Suprapubic skin (tissue), 4 donors: ENCODE measurements around the gene PXYLP1. TPM values are rescaled to one million over a fixed set of nuclear protein-coding genes. Genes with fewer than 3 reads are reported as not detected.

Source experiments
- DNase-seq, 2 donors: peaks; one replicate each; pipeline ENCODE4 v3.0.0-alpha.2; 2019; ENCODE audit warnings: low spot score in 2 of 2
- H3K27ac ChIP-seq: fragments of 200-600 bp; sonication (generic); one replicate; pipeline ENCODE4 v1.5.1; 2019
- H3K27me3 ChIP-seq: fragments of 200-600 bp; sonication (generic); one replicate; pipeline ENCODE4 v1.5.1; 2019
- H3K36me3 ChIP-seq: fragments of 200-600 bp; sonication (generic); one replicate; pipeline ENCODE4 v1.5.1; 2019
- H3K4me1 ChIP-seq: fragments of 200-600 bp; sonication (generic); one replicate; pipeline ENCODE4 v1.5.1; 2019
- H3K4me3 ChIP-seq: fragments of 200-600 bp; sonication (generic); one replicate; pipeline ENCODE4 v1.5.1; 2019; ENCODE audit warnings: mild to moderate bottlenecking
- H3K9me3 ChIP-seq: fragments of 200-600 bp; sonication (generic); one replicate; pipeline ENCODE4 v1.5.1; 2019
- EP300 ChIP-seq: sonication (generic); formaldehyde crosslinking; IDR thresholded peaks from one replicate; pipeline ENCODE4 v1.6.1; 2017; ENCODE audit warnings: antibody characterized with exemption
- POLR2A ChIP-seq, 2 donors: fragments of 450-650 bp; IDR thresholded peaks; one replicate each; pipeline ENCODE4 v1.6.1; 2017; ENCODE audit warnings: antibody characterized with exemption in 2 of 2, mild to moderate bottlenecking in 2 of 2, moderate library complexity in 2 of 2
- POLR2AphosphoS5 ChIP-seq, 3 donors: sonication (generic); formaldehyde crosslinking; IDR thresholded peaks; one replicate each; pipeline ENCODE4 v1.6.1; 2017; ENCODE audit warnings: antibody characterized with exemption in 3 of 3
- WGBS: methylation state at CpG from one replicate; pipeline ENCODE4 v1.1.5; 2018; 5-methylcytosine and 5-hydroxymethylcytosine counted together
- total RNA-seq, 4 donors: library from RNA; depleted of rRNA; stranded (reverse); fragments of >200 nt; gene quantifications; one replicate each; pipeline ENCODE4 v1.1.0, GENCODE V29; 2016
- TF ChIP-seq, protein P1 (sequence below), 2 donors: fragments of 200-600 bp in 1 of 2; fragments of 450-650 bp in 1 of 2; sonication (generic) in 1 of 2; IDR thresholded peaks; one replicate each; pipeline ENCODE4 v1.5.1; 2016 to 2019; ENCODE audit warnings: antibody characterized with exemption in 2 of 2, mild to moderate bottlenecking in 1 of 2, moderate library complexity in 1 of 2

The PXYLP1 gene
- total RNA-seq, 4 donors from 2014 or later = 6.7 to 11.8 (median 9.5) TPM

DNA sequence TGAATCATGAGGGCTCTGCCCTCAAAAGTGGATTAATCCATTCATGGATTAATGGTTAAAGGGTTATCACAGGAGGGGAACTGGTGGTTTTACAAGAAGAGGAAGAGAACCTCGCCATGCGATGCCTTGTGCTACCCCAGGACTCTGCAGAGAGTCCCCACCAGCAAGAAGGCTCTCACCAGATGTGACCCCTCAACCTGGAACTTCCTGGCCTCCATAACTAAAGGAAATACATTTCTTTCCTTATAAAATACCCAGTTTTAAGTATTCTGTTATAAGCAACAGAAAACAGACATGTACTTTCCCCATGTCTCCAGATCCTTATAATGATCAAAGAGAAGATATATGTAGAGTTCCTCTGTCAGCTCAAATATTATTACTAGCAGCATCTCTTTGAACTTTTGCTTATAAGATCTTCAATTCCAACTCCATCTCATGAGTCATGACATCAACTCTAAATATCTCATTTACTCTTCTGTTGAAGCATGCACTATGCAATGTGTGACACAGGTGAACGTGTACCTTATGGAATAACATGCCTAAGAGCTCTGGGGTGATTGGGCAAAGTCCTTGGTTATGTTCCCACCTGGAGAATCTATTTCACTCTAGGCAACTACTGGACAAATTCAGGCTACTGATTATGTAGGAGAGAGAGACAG lies 99.2 kb downstream of the PXYLP1 start:
- Histone ChIP-seq H3K4me1 (peaks cover 10% of the 10 kb centered on the region), H3K36me3 (no peaks in the 10 kb centered on the region), H3K27me3 (no peaks in the 10 kb centered on the region), H3K9me3 (no peaks in the 10 kb centered on the region), H3K27ac (no peak overlapping the region), H3K4me3 (no peak overlapping the region)
- 88% methylated on average over 3 of the region's 3 CpGs for WGBS
- no peak for DNase-seq
- TF ChIP-seq EP300 (no peak), POLR2A (IDR thresholded peaks at IDR 0.05) (no peak), POLR2AphosphoS5 (IDR thresholded peaks at IDR 0.05) (no peak)
- TF ChIP-seq, protein P1, sequence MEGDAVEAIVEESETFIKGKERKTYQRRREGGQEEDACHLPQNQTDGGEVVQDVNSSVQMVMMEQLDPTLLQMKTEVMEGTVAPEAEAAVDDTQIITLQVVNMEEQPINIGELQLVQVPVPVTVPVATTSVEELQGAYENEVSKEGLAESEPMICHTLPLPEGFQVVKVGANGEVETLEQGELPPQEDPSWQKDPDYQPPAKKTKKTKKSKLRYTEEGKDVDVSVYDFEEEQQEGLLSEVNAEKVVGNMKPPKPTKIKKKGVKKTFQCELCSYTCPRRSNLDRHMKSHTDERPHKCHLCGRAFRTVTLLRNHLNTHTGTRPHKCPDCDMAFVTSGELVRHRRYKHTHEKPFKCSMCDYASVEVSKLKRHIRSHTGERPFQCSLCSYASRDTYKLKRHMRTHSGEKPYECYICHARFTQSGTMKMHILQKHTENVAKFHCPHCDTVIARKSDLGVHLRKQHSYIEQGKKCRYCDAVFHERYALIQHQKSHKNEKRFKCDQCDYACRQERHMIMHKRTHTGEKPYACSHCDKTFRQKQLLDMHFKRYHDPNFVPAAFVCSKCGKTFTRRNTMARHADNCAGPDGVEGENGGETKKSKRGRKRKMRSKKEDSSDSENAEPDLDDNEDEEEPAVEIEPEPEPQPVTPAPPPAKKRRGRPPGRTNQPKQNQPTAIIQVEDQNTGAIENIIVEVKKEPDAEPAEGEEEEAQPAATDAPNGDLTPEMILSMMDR (IDR thresholded peaks at IDR 0.05) = no peak

DNA sequence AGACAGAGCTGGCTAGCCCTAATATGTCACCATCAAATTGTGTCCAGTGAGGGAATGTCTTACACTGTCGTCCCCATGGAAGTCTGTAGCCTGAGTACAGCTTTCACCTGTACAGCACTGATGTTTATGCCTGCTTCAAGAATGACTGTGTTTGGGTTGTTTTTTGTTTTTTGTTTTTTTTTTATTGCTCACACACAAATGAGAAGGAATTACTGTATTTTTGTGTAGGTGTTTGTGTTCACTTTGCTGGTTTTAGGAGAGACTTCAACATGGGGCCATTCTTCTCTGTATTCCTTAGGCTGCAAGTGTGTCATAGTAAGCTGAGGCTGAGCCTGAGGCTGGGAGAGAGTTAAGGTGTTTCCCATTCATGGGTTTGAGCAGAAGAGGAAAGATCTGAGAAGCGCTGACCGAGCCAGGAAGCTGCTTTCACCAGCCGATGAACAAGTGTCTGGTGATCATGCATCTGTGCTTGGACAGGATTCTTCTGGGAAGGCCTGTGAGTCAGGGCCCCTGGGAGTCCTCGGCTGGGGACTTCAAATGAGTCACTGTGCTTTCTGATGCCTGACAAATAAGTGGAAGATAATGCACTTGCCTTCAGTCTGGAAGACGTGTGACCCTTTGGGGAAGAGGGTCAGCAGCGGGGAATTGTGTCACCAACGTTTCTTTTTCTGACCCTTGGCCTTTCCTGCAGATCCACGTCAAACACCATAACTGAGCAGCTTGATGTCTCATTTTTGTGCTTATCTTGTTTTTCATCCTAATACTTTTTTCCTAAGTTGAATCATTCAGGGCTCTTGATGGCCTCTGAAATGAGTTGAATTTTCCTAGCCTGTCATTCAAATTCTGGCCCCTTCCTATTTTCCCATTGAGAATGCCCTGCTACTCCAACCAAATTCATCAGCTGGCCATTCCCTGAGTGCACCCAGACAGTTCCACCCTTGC lies 100.0 kb downstream of the PXYLP1 start:
- 51% methylated on average over 9 of the region's 9 CpGs for WGBS
- Histone ChIP-seq H3K27ac (peak overlapping the region; percentile 62), H3K9me3 (no peaks in the 10 kb centered on the region), H3K4me3 (no peak overlapping the region), H3K36me3 (no peaks in the 10 kb centered on the region), H3K4me1 (peaks cover 10% of the 10 kb centered on the region), H3K27me3 (no peaks in the 10 kb centered on the region)
- no peak for TF ChIP-seq POLR2A (IDR thresholded peaks at IDR 0.05)
- no peak for TF ChIP-seq POLR2AphosphoS5 (IDR thresholded peaks at IDR 0.05)
- TF ChIP-seq, protein P1 (IDR thresholded peaks at IDR 0.05) = no peak
- no peak for TF ChIP-seq EP300
- peak in 1 of 2 donors; percentile 84 for DNase-seq

DNA sequence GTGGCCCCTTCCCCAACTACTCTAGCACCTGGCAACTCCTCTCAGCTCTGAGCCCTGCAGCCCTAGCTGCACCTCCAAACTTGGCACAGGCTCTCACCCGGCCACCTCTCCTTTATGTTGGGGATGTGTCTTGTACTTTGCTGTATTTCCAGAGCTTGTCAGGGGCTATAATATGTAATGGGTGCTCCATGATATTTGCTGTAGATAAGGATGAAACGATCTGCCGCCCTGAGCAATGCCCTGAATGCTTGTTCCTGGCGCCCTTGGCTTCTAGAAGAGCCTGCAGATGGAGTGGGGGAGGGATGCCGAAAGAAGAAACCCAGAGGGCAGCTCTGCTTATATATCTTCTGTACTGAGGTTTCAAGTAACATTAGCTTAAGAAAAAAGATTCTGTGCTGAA lies 100.8 kb downstream of the PXYLP1 start:
- TF ChIP-seq, protein P1 (IDR thresholded peaks at IDR 0.05) = no peak
- TF ChIP-seq EP300 (no peak), POLR2A (IDR thresholded peaks at IDR 0.05) (no peak), POLR2AphosphoS5 (IDR thresholded peaks at IDR 0.05) (no peak)
- Histone ChIP-seq H3K36me3 (no peaks in the 10 kb centered on the region), H3K4me1 (peaks cover 10% of the 10 kb centered on the region), H3K9me3 (no peaks in the 10 kb centered on the region), H3K4me3 (no peak overlapping the region), H3K27me3 (no peaks in the 10 kb centered on the region), H3K27ac (peak overlapping the region; percentile 62)
- DNase-seq = no peak
- 87% methylated on average over 5 of the region's 5 CpGs for WGBS

DNA sequence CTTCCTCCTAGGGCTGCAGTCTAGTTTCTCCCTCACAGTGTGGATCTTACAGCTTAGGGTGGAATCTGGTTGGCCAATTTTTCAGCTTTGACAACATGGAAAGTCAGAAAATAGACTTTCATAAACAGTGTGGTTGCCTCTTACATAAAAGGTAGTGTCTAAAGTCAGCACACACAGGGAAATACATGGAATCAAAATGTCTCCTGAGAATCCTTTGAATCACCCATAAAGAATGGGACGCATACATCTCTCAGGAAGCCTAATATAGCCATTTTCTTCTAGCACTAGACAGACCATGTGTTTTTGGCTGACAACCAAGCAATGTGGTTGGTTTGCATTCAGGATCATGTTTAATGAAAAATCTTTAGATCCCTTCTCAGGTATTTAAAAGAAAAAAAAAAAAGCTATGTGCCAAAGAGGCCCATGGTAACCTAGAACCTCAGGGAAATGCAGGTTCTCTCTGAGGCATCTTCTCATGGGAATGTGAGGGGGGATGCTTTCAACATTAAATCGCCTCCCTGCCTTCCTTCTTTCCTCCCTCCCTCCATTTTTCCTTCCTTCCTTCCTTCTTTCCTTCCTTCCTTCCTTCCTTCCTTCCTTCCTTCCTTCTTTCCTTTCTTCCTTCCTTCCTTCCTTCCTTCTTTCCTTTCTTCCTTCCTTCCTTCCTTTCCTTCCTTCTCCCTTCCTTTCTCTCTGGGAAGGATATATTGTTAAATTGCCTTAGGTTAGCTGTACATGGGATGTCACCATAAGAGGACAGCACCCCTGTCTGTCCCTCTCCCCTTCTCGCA lies 102.4 kb downstream of the PXYLP1 start:
- no peaks in the 10 kb centered on the region for H3K27me3 ChIP-seq

More for the DNA sequence above, 102.4 kb downstream of the PXYLP1 start:
- no peak for DNase-seq
- TF ChIP-seq, protein P1 (IDR thresholded peaks at IDR 0.05) = no peak
- no peak for TF ChIP-seq POLR2A (IDR thresholded peaks at IDR 0.05)
- no peak for TF ChIP-seq POLR2AphosphoS5 (IDR thresholded peaks at IDR 0.05)
- no peak for TF ChIP-seq EP300
- Histone ChIP-seq H3K4me1 (peaks cover 10% of the 10 kb centered on the region), H3K36me3 (no peaks in the 10 kb centered on the region), H3K9me3 (no peaks in the 10 kb centered on the region), H3K27ac (no peak overlapping the region), H3K4me3 (no peak overlapping the region)
- WGBS = 92% methylated on average over 3 of the region's 3 CpGs
